Smooth muscle cell (in vitro differentiated cells): ENCODE results near the gene OPHN1. TPM values are rescaled to one million over a fixed set of nuclear protein-coding genes. Genes with fewer than 3 reads are reported as not detected.

Experiments
- DNase-seq: peaks from one replicate; lab custom pipeline; 2025; ENCODE audit not compliant: unreplicated experiment; lab: John Stamatoyannopoulos, UW
- H2AFZ ChIP-seq: fragments of 200-600 bp; sonication (generic); 2 replicates; pipeline ENCODE4 v1.6.0; 2016; ENCODE audit warnings: antibody characterized with exemption, low read depth, mild to moderate bottlenecking
- H3F3A ChIP-seq: fragments of 200-600 bp; sonication (generic); 2 replicates; pipeline ENCODE4 v1.6.0; 2017; ENCODE audit warnings: antibody characterized with exemption, low read depth
- H3K27ac ChIP-seq: fragments of 200-600 bp; sonication (generic); 2 replicates; pipeline ENCODE4 v1.5.1; 2016; ENCODE audit warnings: low read depth, mild to moderate bottlenecking
- H3K27me3 ChIP-seq: fragments of 200-600 bp; sonication (generic); 2 replicates; pipeline ENCODE4 v1.6.1; 2016; ENCODE audit warnings: low read depth, mild to moderate bottlenecking
- H3K36me3 ChIP-seq: fragments of 200-600 bp; sonication (generic); 2 replicates; pipeline ENCODE4 v1.5.1; 2016; ENCODE audit warnings: low read depth
- H3K4me1 ChIP-seq: fragments of 200-600 bp; sonication (generic); 2 replicates; pipeline ENCODE4 v1.5.1; 2016; ENCODE audit warnings: low read depth
- H3K4me2 ChIP-seq: fragments of 200-600 bp; sonication (generic); 2 replicates; pipeline ENCODE4 v1.6.0; 2016; ENCODE audit warnings: mild to moderate bottlenecking
- H3K4me3 ChIP-seq: fragments of 200-600 bp; sonication (generic); 2 replicates; pipeline ENCODE4 v1.5.1; 2016; ENCODE audit warnings: mild to moderate bottlenecking
- H3K79me2 ChIP-seq: fragments of 200-600 bp; sonication (generic); 2 replicates; pipeline ENCODE4 v1.6.0; 2016; ENCODE audit warnings: low read depth, mild to moderate bottlenecking
- H3K9ac ChIP-seq: fragments of 200-600 bp; sonication (generic); 2 replicates; pipeline ENCODE4 v1.6.0; 2016; ENCODE audit warnings: low read depth
- H3K9me3 ChIP-seq: fragments of 200-600 bp; sonication (generic); replicated peaks from 2 replicates; pipeline ENCODE4 v1.5.1; 2016; ENCODE audit warnings: low read depth
- H4K20me1 ChIP-seq: fragments of 200-600 bp; sonication (generic); 2 replicates; pipeline ENCODE4 v1.6.0; 2016; ENCODE audit warnings: low read depth
- WGBS: methylation state at CpG from one replicate; pipeline ENCODE4 v1.1.7; 2016; ENCODE audit warnings: low lambda C conversion rate; 5-methylcytosine and 5-hydroxymethylcytosine counted together
- polyA plus RNA-seq: library from polyadenylated mRNA; unstranded; fragments of >200 nt; fragmentation: Nextera tagmentation; extraction: Ambion mirVana; gene quantifications from 2 replicates; pipeline ENCODE4 v1.2.1, GENCODE V29; 2016
- total RNA-seq: library from RNA; depleted of rRNA; stranded (reverse); fragments of >200 nt; gene quantifications from 2 replicates; pipeline ENCODE4 v1.2.3, GENCODE V29; 2014
- TF ChIP-seq, protein P1 (sequence below): fragments of 200-600 bp; sonication (generic); IDR thresholded peaks from 2 replicates; pipeline ENCODE4 v1.5.1; 2017; ENCODE audit warnings: borderline replicate concordance, mild to moderate bottlenecking, antibody characterized with exemption; ENCODE audit not compliant: insufficient read depth, poor library complexity, severe bottlenecking

OPHN1 gene
- total and polyA plus RNA-seq, 2 experiments from 2014 or later: 1.1 to 2.3 TPM

DNA sequence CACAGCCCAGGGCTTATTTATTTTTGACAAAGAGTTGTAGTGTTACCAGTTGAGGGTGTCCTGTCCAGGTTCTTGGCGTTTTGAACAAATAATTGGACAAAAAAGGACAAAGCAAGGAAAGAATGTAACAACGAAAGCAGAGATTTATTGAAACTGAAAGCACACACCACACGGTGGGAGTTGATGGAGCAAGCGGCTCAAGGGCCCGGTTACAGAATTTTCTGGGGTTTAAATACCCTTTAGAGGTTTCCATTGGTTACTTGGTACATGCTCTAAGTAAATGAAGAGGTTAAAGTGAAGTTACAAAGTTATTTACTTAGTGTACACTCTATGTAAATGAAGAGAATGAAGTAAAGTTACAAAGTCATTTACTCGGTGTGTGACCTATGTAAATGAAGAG lies 27.8 kb upstream of the OPHN1 start:
- no peaks in the 10 kb centered on the region for H3F3A ChIP-seq
- TF ChIP-seq, protein P1, sequence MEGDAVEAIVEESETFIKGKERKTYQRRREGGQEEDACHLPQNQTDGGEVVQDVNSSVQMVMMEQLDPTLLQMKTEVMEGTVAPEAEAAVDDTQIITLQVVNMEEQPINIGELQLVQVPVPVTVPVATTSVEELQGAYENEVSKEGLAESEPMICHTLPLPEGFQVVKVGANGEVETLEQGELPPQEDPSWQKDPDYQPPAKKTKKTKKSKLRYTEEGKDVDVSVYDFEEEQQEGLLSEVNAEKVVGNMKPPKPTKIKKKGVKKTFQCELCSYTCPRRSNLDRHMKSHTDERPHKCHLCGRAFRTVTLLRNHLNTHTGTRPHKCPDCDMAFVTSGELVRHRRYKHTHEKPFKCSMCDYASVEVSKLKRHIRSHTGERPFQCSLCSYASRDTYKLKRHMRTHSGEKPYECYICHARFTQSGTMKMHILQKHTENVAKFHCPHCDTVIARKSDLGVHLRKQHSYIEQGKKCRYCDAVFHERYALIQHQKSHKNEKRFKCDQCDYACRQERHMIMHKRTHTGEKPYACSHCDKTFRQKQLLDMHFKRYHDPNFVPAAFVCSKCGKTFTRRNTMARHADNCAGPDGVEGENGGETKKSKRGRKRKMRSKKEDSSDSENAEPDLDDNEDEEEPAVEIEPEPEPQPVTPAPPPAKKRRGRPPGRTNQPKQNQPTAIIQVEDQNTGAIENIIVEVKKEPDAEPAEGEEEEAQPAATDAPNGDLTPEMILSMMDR: no peak
- no peaks in the 10 kb centered on the region for H3K9me3 ChIP-seq
- H2AFZ ChIP-seq: no peak overlapping the region
- no peak overlapping the region for H3K9ac ChIP-seq
- no peak overlapping the region for H3K4me2 ChIP-seq
- H3K79me2 ChIP-seq: no peaks in the 10 kb centered on the region
- no peak overlapping the region for H3K27ac ChIP-seq
- H4K20me1 ChIP-seq: no peaks in the 10 kb centered on the region
- no peaks in the 10 kb centered on the region for H3K36me3 ChIP-seq
- no peak overlapping the region for H3K4me3 ChIP-seq
- H3K4me1 ChIP-seq: no peaks in the 10 kb centered on the region
- 75% methylated on average over 6 of the region's 6 CpGs for WGBS
- DNase-seq: no peak
- H3K27me3 ChIP-seq: no peaks in the 10 kb centered on the region

DNA sequence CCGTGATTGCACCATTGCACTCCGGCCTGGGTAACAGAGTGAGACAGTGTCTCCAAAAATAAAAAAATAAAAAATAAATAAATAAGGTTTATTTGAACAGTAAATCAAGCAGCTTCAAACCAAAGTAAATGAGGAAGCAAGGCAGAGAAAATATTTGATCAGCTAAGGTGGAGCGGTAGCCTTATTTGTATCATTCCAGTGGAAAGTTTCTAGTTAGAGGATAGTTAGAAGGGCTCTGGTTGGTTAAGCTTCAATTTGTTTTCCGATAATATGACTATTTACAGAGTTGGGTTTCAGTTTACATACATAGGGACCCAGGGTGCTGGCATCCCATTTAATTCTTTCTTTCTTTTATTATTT lies 21.8 kb upstream of the OPHN1 start:
- Histone ChIP-seq H3K36me3 (no peaks in the 10 kb centered on the region), H3F3A (no peaks in the 10 kb centered on the region), H3K27me3 (no peaks in the 10 kb centered on the region), H3K4me1 (no peaks in the 10 kb centered on the region), H4K20me1 (no peaks in the 10 kb centered on the region), H2AFZ (no peak overlapping the region), H3K4me3 (no peak overlapping the region), H3K4me2 (no peak overlapping the region), H3K9ac (no peak overlapping the region), H3K9me3 (no peaks in the 10 kb centered on the region), H3K79me2 (no peaks in the 10 kb centered on the region), H3K27ac (no peak overlapping the region)
- DNase-seq: no peak
- WGBS: 92% methylated on average over 4 of the region's 4 CpGs
- TF ChIP-seq, protein P1: no peak

DNA sequence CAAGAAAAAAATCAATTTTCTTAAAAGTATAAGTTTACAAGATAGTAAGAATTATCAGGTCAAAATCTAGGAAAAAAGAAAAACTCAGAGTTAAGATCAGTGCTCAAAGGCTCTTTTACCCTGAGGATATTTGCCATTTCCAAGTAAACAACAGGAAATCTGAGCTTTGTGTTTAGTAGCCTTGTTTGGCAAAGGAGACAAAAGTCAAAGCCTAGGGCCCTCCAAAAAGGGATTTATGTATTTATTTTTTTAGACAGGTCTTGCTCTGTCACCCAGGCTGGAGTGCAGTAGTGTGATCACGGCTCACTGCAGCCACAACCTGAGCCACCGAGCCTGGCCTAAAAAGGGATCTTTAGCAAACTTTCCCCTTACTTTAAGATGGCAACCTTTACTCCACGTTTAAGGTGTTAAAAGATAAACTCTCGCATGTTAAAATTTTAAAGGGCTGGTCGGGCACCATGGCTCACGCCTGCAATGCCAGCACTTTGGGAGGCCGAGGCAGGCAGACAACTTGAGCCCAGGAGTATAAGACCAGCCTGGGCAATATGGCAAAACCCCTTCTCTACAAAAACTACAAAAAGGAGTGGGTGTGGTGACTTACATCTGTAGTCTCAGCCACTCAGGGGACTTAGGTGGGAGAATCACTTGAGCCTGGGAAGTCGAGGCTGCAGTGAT lies 21.3 kb upstream of the OPHN1 start:
- Histone ChIP-seq H3K9me3 (no peaks in the 10 kb centered on the region), H3K27me3 (no peaks in the 10 kb centered on the region), H2AFZ (no peak overlapping the region), H3K4me3 (no peak overlapping the region), H3K27ac (no peak overlapping the region), H3K4me1 (no peaks in the 10 kb centered on the region), H3K36me3 (no peaks in the 10 kb centered on the region), H3K79me2 (no peaks in the 10 kb centered on the region), H3K4me2 (no peak overlapping the region), H3K9ac (no peak overlapping the region), H3F3A (no peaks in the 10 kb centered on the region), H4K20me1 (no peaks in the 10 kb centered on the region)
- 76% methylated on average over 8 of the region's 8 CpGs for WGBS
- no peak for DNase-seq
- TF ChIP-seq, protein P1: no peak

DNA sequence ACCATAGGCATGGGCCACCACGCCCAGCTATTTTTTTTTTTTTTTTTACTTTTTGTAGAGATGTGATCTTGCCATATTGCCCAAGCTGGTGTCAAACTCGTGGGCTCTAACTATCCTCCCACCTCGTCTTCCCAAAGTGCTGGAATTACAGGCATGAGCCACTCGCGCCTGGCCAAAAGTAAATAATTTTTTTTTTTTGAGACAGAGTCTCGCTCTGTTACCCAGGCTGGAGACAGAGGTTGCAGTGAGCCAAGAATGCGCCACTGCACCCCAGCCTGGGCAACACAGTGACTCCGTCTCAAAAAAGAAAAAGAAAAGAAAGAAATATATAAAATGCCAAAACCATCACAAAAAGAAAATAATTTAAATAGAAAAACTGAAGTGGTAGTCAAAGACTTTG lies 18.4 kb upstream of the OPHN1 start:
- Histone ChIP-seq H3K4me2 (no peak overlapping the region), H3K79me2 (no peaks in the 10 kb centered on the region)
- no peak for DNase-seq

More for the DNA sequence above, 18.4 kb upstream of the OPHN1 start:
- no peaks in the 10 kb centered on the region for H3K4me1 ChIP-seq
- no peaks in the 10 kb centered on the region for H3F3A ChIP-seq
- no peaks in the 10 kb centered on the region for H4K20me1 ChIP-seq
- H3K9ac ChIP-seq: no peak overlapping the region
- no peak overlapping the region for H3K27ac ChIP-seq
- H3K4me3 ChIP-seq: no peak overlapping the region
- 86% methylated on average over 8 of the region's 8 CpGs for WGBS
- no peaks in the 10 kb centered on the region for H3K27me3 ChIP-seq
- TF ChIP-seq, protein P1: no peak
- H2AFZ ChIP-seq: no peak overlapping the region
- no peaks in the 10 kb centered on the region for H3K36me3 ChIP-seq
- no peaks in the 10 kb centered on the region for H3K9me3 ChIP-seq
